Endothelial cell (in vitro differentiated cells): Measurements from ENCODE around the gene DDX39A. TPM values are rescaled to one million over a fixed set of nuclear protein-coding genes. Genes with fewer than 3 reads are reported as not detected.
"Not testable (repeated sequence)": the region's sequence is repeated elsewhere in the genome, so short reads cannot be mapped to it uniquely, and the experiment has no call there.

Experiments
- DNase-seq: peaks from one replicate; pipeline ENCODE4 v3.0.0; 2021; ENCODE audit warnings: low spot score
- H3K27ac Mint-ChIP-seq: one replicate; pipeline ENCODE4 v1.8.0; 2021; ENCODE audit warnings: mixed read lengths, inconsistent platforms; ENCODE audit not compliant: unreplicated experiment
- H3K27me3 Mint-ChIP-seq: one replicate; pipeline ENCODE4 v1.8.0; 2021; ENCODE audit warnings: mild to moderate bottlenecking, moderate library complexity, mixed read lengths, inconsistent platforms; ENCODE audit not compliant: unreplicated experiment
- H3K36me3 Mint-ChIP-seq: one replicate; pipeline ENCODE4 v1.8.0; 2021; ENCODE audit warnings: mild to moderate bottlenecking, low read depth, mixed read lengths, inconsistent platforms; ENCODE audit not compliant: unreplicated experiment
- H3K4me1 Mint-ChIP-seq: one replicate; pipeline ENCODE4 v1.8.0; 2021; ENCODE audit warnings: mild to moderate bottlenecking, mixed read lengths, inconsistent platforms; ENCODE audit not compliant: unreplicated experiment
- H3K4me3 Mint-ChIP-seq: one replicate; pipeline ENCODE4 v1.8.0; 2021; ENCODE audit warnings: mild to moderate bottlenecking, mixed read lengths, inconsistent platforms; ENCODE audit not compliant: unreplicated experiment
- H3K9me3 Mint-ChIP-seq: one replicate; pipeline ENCODE4 v1.8.0; 2021; ENCODE audit warnings: mixed read lengths, inconsistent platforms; ENCODE audit not compliant: unreplicated experiment
- CTCF ChIP-seq: fragments of 200-600 bp; sonication (generic); IDR thresholded peaks from one replicate; pipeline ENCODE4 v1.5.0; 2021; ENCODE audit warnings: antibody characterized with exemption; ENCODE audit not compliant: unreplicated experiment
- total RNA-seq: library from RNA; stranded (reverse); fragmentation: NEBNext Ultra II Directional; extraction: Animal tissue kit (Norgen Biotek cat#: 25700); gene quantifications from one replicate; pipeline ENCODE4 v1.2.1, GENCODE V29; 2021; ENCODE audit not compliant: unreplicated experiment

Gene DDX39A
- total RNA-seq, 1 donor from 2014 or later: 81.1 TPM

DNA sequence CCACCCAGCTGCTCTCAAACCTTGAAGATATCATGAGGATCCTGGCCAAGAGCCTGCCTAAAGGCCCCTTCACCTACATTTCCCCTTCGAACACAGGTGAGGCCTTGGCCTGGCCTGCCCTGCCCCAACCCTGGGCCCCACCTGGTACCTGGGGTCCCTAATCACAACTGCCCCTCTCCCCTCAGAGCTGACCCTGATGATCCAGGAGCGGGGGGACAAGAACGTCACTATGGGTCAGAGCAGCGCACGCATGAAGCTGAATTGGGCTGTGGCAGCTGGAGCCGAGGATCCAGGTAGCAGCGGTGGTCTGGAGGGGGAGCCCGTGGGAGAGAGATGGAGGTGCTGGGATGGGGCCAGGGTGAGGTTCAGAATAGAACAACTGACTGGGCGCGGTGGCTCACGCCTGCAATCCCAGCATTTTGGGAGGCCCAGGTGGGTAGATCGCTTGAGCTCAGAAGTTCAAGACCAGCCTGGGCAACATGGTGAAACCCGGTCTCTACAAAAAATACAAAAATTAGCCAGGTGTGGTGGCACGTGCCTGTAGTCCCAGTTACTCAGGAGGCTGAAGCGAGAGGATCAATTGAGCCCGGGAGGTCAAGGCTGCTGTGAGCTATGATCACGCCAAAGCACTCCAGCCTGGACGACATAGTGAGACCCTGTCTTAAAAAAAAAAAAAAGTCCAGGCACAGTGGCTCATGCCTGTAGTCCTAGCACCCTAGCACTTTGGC lies 17.5 kb downstream of the DDX39A start:
- no peaks in the 10 kb centered on the region for H3K9me3 Mint-ChIP-seq
- peaks cover 1% of the 10 kb centered on the region for H3K4me1 Mint-ChIP-seq
- H3K4me3 Mint-ChIP-seq: no peak overlapping the region
- no peaks in the 10 kb centered on the region for H3K36me3 Mint-ChIP-seq
- no peak for TF ChIP-seq CTCF
- no peak for DNase-seq
- peaks cover 5% of the 10 kb centered on the region for H3K27me3 Mint-ChIP-seq
- no peak overlapping the region for H3K27ac Mint-ChIP-seq

GRCh38 chr19:14400951-14401431 lies 18.1 kb downstream of the DDX39A start:
- Mint-ChIP-seq H3K9me3 (no peaks in the 10 kb centered on the region), H3K36me3 (no peaks in the 10 kb centered on the region), H3K4me3 (no peak overlapping the region), H3K27me3 (peaks cover 5% of the 10 kb centered on the region), H3K4me1 (no peaks in the 10 kb centered on the region), H3K27ac (no peak overlapping the region)
- no peak for TF ChIP-seq CTCF
- DNase-seq: no peak

GRCh38 chr19:14397168-14397567 lies 22.0 kb downstream of the DDX39A start:
- H3K9me3 Mint-ChIP-seq, H3K27ac Mint-ChIP-seq, H3K27me3 Mint-ChIP-seq, DNase-seq, H3K4me1 Mint-ChIP-seq, H3K36me3 Mint-ChIP-seq, H3K4me3 Mint-ChIP-seq: not testable (repeated sequence)

DNA sequence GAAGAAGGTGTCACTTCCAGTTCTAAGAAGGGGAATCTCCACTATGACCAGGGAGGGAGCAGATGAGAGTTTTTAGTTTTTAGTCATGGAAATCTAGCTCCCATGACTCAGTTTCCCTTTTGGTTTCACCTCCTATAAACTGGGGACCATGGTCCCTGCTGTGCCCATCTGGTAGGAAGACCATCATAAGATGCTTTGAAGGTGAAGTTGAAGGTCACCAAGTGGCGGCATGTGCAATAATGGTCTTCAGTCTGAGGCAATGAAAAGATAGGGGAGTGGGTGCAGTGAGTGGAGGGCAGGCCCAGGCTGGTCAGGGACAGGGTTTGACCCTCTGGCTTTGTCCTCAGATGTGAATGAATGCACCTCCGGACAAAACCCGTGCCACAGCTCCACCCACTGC lies 22.4 kb downstream of the DDX39A start:
- not testable (repeated sequence) for H3K36me3 Mint-ChIP-seq, H3K27me3 Mint-ChIP-seq, H3K4me3 Mint-ChIP-seq, DNase-seq, H3K27ac Mint-ChIP-seq, H3K4me1 Mint-ChIP-seq, H3K9me3 Mint-ChIP-seq

- no peaks in the 10 kb centered on the region for H3K36me3 Mint-ChIP-seq
- no peaks in the 10 kb centered on the region for H3K9me3 Mint-ChIP-seq
- peaks cover 4% of the 10 kb centered on the region for H3K27me3 Mint-ChIP-seq
- no peaks in the 10 kb centered on the region for H3K4me1 Mint-ChIP-seq
- TF ChIP-seq CTCF: no peak
- H3K4me3 Mint-ChIP-seq: no peak overlapping the region
- DNase-seq: no peak
- H3K27ac Mint-ChIP-seq: no peak overlapping the region
These were observed 23.3 kb downstream of the DDX39A start for GRCh38 chr19:14395710-14396336.

DNA sequence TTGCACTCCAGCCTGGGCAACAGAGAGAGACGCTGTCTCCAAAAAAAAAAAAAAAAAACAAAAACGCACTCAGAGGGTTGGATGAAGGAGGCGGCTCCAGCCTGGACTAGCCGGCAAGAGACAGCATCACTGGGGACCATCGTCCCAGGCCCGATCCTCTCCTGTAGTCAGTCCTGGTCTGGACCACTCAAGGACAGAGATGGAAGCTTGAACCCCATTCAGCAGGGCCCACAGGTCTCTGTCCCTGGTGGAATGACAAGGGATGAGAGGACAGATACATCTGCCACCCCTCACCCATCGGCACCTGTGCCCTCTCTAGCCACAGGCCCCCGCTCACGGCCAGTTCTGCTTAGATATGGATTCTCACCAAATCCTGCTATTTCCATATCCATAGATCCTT lies 23.9 kb downstream of the DDX39A start:
- no peak for DNase-seq
- Mint-ChIP-seq H3K27ac (no peak overlapping the region), H3K27me3 (peaks cover 4% of the 10 kb centered on the region), H3K4me3 (no peak overlapping the region), H3K36me3 (no peaks in the 10 kb centered on the region), H3K9me3 (no peaks in the 10 kb centered on the region), H3K4me1 (no peaks in the 10 kb centered on the region)
- TF ChIP-seq CTCF: no peak
